Neural progenitor cell (in vitro differentiated cells): Measurements from ENCODE around the gene DCAF7. TPM values are rescaled to one million over a fixed set of nuclear protein-coding genes. Genes with fewer than 3 reads are reported as not detected.

Experiments
- DNase-seq: peaks from one replicate; pipeline ENCODE4 v3.0.0-alpha.2; 2016; ENCODE audit warnings: low spot score
- H2AFZ ChIP-seq: fragments of 200-600 bp; sonication (generic); replicated peaks from 2 replicates; pipeline ENCODE4 v1.6.1; 2016; ENCODE audit warnings: antibody characterized with exemption
- H3F3A ChIP-seq: fragments of 200-600 bp; sonication (generic); 2 replicates; pipeline ENCODE4 v1.6.1; 2016; ENCODE audit warnings: antibody characterized with exemption, low read depth
- H3K27ac ChIP-seq: fragments of 200-600 bp; sonication (generic); 2 replicates; pipeline ENCODE4 v1.5.1; 2016; ENCODE audit warnings: mild to moderate bottlenecking
- H3K27me3 ChIP-seq: fragments of 200-600 bp; sonication (generic); 2 replicates; pipeline ENCODE4 v1.6.1; 2016; ENCODE audit warnings: mild to moderate bottlenecking, moderate library complexity
- H3K36me3 ChIP-seq: fragments of 200-600 bp; sonication (generic); 2 replicates; pipeline ENCODE4 v1.5.1; 2016
- H3K4me1 ChIP-seq: fragments of 200-600 bp; sonication (generic); 2 replicates; pipeline ENCODE4 v1.6.1; 2016; ENCODE audit warnings: mixed run types
- H3K4me2 ChIP-seq: fragments of 200-600 bp; sonication (generic); 2 replicates; pipeline ENCODE4 v1.6.1; 2016
- H3K4me3 ChIP-seq: fragments of 200-600 bp; sonication (generic); 2 replicates; pipeline ENCODE4 v1.5.1; 2016
- H3K79me2 ChIP-seq: fragments of 200-600 bp; sonication (generic); 2 replicates; pipeline ENCODE4 v1.6.1; 2016; ENCODE audit warnings: low read depth
- H3K9ac ChIP-seq: fragments of 200-600 bp; sonication (generic); 2 replicates; pipeline ENCODE4 v1.6.1; 2016
- H3K9me3 ChIP-seq: fragments of 200-600 bp; sonication (generic); 2 replicates; pipeline ENCODE4 v1.5.1; 2016; ENCODE audit warnings: low read depth
- H4K20me1 ChIP-seq: fragments of 200-600 bp; sonication (generic); 2 replicates; pipeline ENCODE4 v1.6.1; 2016; ENCODE audit warnings: low read depth
- H3K27ac Mint-ChIP-seq: 3 replicates; pipeline ENCODE4 v1.8.0; 2021; ENCODE audit warnings: mixed read lengths
- H3K27me3 Mint-ChIP-seq: 2 replicates; pipeline ENCODE4 v1.8.0; 2022; ENCODE audit warnings: low read depth, mild to moderate bottlenecking, inconsistent platforms, moderate library complexity, mixed read lengths; ENCODE audit not compliant: insufficient read depth
- H3K36me3 Mint-ChIP-seq: 3 replicates; pipeline ENCODE4 v1.8.0; 2021; ENCODE audit warnings: mixed read lengths
- H3K4me1 Mint-ChIP-seq: 3 replicates; pipeline ENCODE4 v1.8.0; 2021; ENCODE audit warnings: mixed read lengths
- H3K4me3 Mint-ChIP-seq: 3 replicates; pipeline ENCODE4 v1.8.0; 2021; ENCODE audit warnings: mild to moderate bottlenecking, moderate library complexity, mixed read lengths
- H3K9me3 Mint-ChIP-seq: 3 replicates; pipeline ENCODE4 v1.8.0; 2020; ENCODE audit warnings: mixed read lengths
- EZH2 ChIP-seq: fragments of 200-600 bp; sonication (generic); IDR thresholded peaks from 2 replicates; pipeline ENCODE4 v1.6.1; 2017; ENCODE audit warnings: antibody characterized with exemption, mild to moderate bottlenecking, moderate library complexity
- EZH2phosphoT487 ChIP-seq: fragments of 200-600 bp; sonication (generic); IDR thresholded peaks from 2 replicates; pipeline ENCODE4 v1.6.1; 2017; ENCODE audit warnings: antibody characterized with exemption
- total RNA-seq: library from RNA; depleted of rRNA; stranded (reverse); fragments of >200 nt; gene quantifications from 2 replicates; pipeline ENCODE4 v1.2.3, GENCODE V29; 2015; ENCODE audit warnings: low replicate concordance
- TF ChIP-seq, protein P1 (sequence below): fragments of 200-600 bp; sonication (generic); IDR thresholded peaks from 2 replicates; pipeline ENCODE4 v1.5.1; 2017; ENCODE audit warnings: antibody characterized with exemption, mild to moderate bottlenecking

DCAF7 gene
- total RNA-seq, 1 donor from 2014 or later = 56.5 TPM

DNA sequence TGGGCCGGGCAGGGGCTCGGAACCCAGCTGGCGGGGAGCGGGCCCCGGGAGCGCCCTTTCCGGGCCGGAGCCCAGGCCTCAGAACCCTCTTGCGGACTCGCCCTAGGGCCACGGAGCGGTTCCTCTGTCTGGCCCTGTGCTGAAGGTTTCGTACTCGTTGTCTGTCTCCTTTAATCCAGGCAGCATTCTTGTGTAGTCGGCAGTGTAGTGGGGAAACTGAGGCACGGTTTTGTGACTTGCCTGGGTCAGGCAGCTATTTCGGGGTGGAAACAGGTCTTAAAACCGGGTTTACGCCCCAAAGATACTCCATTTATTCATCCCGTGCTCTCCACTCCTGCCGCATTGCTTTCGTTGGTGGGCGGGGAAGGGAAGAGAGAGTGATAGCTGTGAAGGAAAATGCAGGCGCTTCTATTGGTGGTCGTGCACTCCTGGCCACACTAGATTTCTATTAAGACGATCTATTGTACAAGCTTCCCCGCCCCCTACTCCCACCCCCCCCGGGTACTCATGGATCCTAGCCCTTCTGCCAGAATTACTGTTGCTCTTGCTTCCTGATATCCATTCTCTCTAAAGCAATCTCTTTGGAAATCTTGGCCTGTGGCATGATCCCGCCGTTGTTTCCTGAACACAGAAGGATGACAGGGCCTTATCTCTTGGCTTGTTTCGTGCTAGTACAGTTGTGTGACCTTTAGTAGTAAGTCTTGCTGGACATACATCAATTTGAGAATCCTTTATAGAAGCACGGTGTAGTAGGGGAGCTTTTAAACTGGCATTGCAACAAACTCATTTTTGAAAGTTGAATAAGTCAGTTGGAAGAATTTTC, 751 bp downstream of the DCAF7 start:
- Mint-ChIP-seq H3K4me3 (peak overlapping the region; percentile 99), H3K9me3 (no peaks in the 10 kb centered on the region), H3K27ac (peak overlapping the region; percentile 35), H3K36me3 (peaks cover 6% of the 10 kb centered on the region), H3K4me1 (peaks cover 17% of the 10 kb centered on the region), H3K27me3 (no peaks in the 10 kb centered on the region)
- Histone ChIP-seq H2AFZ (peak overlapping the region; percentile 79), H3K4me1 (peaks cover 15% of the 10 kb centered on the region), H3K36me3 (no peaks in the 10 kb centered on the region), H3K4me3 (peak overlapping the region; percentile 86), H3K9me3 (no peaks in the 10 kb centered on the region), H3K9ac (peak overlapping the region; percentile 80), H3K4me2 (peak overlapping the region; percentile 77), H3K79me2 (peaks cover 52% of the 10 kb centered on the region), H3F3A (peaks cover 20% of the 10 kb centered on the region), H4K20me1 (peaks cover 45% of the 10 kb centered on the region), H3K27me3 (no peaks in the 10 kb centered on the region), H3K27ac (peak overlapping the region; percentile 92)
- peak; percentile 74 for DNase-seq
- TF ChIP-seq, protein P1, sequence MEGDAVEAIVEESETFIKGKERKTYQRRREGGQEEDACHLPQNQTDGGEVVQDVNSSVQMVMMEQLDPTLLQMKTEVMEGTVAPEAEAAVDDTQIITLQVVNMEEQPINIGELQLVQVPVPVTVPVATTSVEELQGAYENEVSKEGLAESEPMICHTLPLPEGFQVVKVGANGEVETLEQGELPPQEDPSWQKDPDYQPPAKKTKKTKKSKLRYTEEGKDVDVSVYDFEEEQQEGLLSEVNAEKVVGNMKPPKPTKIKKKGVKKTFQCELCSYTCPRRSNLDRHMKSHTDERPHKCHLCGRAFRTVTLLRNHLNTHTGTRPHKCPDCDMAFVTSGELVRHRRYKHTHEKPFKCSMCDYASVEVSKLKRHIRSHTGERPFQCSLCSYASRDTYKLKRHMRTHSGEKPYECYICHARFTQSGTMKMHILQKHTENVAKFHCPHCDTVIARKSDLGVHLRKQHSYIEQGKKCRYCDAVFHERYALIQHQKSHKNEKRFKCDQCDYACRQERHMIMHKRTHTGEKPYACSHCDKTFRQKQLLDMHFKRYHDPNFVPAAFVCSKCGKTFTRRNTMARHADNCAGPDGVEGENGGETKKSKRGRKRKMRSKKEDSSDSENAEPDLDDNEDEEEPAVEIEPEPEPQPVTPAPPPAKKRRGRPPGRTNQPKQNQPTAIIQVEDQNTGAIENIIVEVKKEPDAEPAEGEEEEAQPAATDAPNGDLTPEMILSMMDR = no peak
- TF ChIP-seq EZH2phosphoT487 = peak; percentile 25

DNA sequence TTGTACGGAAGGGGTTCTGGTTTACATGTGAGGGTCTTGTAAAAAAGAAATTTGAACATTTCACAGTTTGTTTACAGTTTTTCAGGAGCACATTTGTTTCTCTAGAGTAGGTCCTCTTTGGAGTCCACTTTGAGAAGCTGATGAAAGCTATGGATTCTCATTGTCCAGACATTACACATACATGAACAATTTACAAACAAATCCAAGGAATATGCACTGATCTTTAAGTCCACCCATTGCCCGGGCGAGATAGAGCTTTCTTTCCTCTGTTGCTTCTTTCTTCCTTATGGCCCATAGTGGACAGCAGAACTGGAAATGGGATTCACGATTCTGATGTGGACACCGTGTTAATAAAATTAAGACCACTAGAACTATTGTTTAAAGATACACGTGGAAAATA, 1.9 kb downstream of the DCAF7 start:
- Mint-ChIP-seq H3K9me3 (no peaks in the 10 kb centered on the region), H3K27ac (no peak overlapping the region), H3K27me3 (no peaks in the 10 kb centered on the region), H3K4me1 (peaks cover 17% of the 10 kb centered on the region), H3K4me3 (peak overlapping the region; percentile 99), H3K36me3 (peaks cover 12% of the 10 kb centered on the region)
- TF ChIP-seq EZH2 (no peak), EZH2phosphoT487 (no peak)
- TF ChIP-seq, protein P1 = no peak
- Histone ChIP-seq H3K27me3 (no peaks in the 10 kb centered on the region), H3K4me2 (peak overlapping the region; percentile 77), H3K36me3 (no peaks in the 10 kb centered on the region), H3K9me3 (no peaks in the 10 kb centered on the region), H2AFZ (no peak overlapping the region), H3K4me3 (peak overlapping the region; percentile 86), H3K79me2 (peaks cover 64% of the 10 kb centered on the region), H3K9ac (no peak overlapping the region), H4K20me1 (peaks cover 57% of the 10 kb centered on the region), H3K4me1 (peaks cover 15% of the 10 kb centered on the region), H3K27ac (no peak overlapping the region), H3F3A (peaks cover 20% of the 10 kb centered on the region)
- DNase-seq = no peak

GRCh38 chr17:63555500-63556156, 5.4 kb downstream of the DCAF7 start:
- Histone ChIP-seq H3K9ac (no peak overlapping the region), H3K79me2 (peaks cover 97% of the 10 kb centered on the region)
- H3K4me3 Mint-ChIP-seq = no peak overlapping the region

More at GRCh38 chr17:63555500-63556156, 5.4 kb downstream of the DCAF7 start:
- Histone ChIP-seq H3K4me1 (peaks cover 7% of the 10 kb centered on the region), H3K27ac (no peak overlapping the region), H3K27me3 (no peaks in the 10 kb centered on the region), H4K20me1 (peaks cover 84% of the 10 kb centered on the region), H3F3A (peaks cover 8% of the 10 kb centered on the region), H3K4me2 (no peak overlapping the region), H2AFZ (no peak overlapping the region), H3K4me3 (no peak overlapping the region), H3K9me3 (no peaks in the 10 kb centered on the region), H3K36me3 (no peaks in the 10 kb centered on the region)
- peaks cover 15% of the 10 kb centered on the region for H3K4me1 Mint-ChIP-seq
- H3K9me3 Mint-ChIP-seq = no peaks in the 10 kb centered on the region
- no peaks in the 10 kb centered on the region for H3K27me3 Mint-ChIP-seq
- no peak overlapping the region for H3K27ac Mint-ChIP-seq
- H3K36me3 Mint-ChIP-seq = peaks cover 13% of the 10 kb centered on the region
- no peak for DNase-seq
- TF ChIP-seq EZH2 (no peak), EZH2phosphoT487 (no peak)
- TF ChIP-seq, protein P1 = no peak
